ENCODE data around the gene ARL15. TPM values are rescaled to one million over a fixed set of nuclear protein-coding genes. Genes with fewer than 3 reads are reported as not detected.

The ARL15 gene
- total and polyA plus RNA-seq, 2 donors (not counting 1 experiment from before 2014, with no cell fraction given): 5.8 to 20.5 TPM

DNA sequence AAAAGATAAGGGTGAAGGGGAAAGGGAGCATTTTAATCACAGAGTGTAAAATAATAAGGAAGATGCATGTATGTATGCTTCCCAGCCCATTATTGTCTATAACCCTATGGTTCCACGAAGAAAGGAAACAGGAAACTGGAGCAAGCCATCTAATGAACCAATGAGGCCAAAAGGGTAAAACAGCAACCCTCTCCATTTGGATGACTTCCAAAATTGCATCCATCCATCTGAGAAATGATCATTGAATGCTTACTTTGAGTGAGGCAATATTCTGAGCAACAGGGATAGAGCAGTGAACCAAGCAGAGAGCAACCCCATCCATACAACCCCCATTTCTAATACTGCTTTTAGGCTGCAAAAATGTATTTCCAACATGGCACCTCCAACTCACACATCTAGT, 46.9 kb downstream of the ARL15 start:
- Histone ChIP-seq H4K20me1 (ENCODE audit: control insufficient read depth, insufficient read depth, low read length, poor library complexity, severe bottlenecking) (no peaks in the 10 kb centered on the region), H3K36me3 (replicated peaks in 1 of 2; ENCODE audit: control extremely low read depth in 1 of 2, control insufficient read depth in 1 of 2, extremely low read depth in 1 of 2, insufficient read depth in 2 of 2, low read length in 1 of 2) (no peaks in the 10 kb centered on the region), H3K9ac (ENCODE audit: low read length) (no peak overlapping the region), H3K4me1 (ENCODE audit: control insufficient read depth in 2 of 2, insufficient read depth in 2 of 2, low read length in 2 of 2) (no peaks in the 10 kb centered on the region), H3K27ac (ENCODE audit: low read length in 2 of 2) (no peak overlapping the region), H3K79me2 (ENCODE audit: control insufficient read depth, insufficient read depth, low read length) (peaks cover 35% of the 10 kb centered on the region), H3K27me3 (replicated peaks in 1 of 4; ENCODE audit: control extremely low read depth in 1 of 4, control insufficient read depth in 3 of 4, insufficient read depth in 4 of 4, low read length in 3 of 4) (no peaks in the 10 kb centered on the region), H3K4me2 (replicated peaks; ENCODE audit: low read depth, low read length, poor library complexity, severe bottlenecking) (no peak overlapping the region), H3K4me3 (ENCODE audit: control extremely low read depth in 1 of 5, extremely low read depth in 1 of 5, insufficient read depth in 1 of 5, low read depth in 2 of 5, low read length in 4 of 5) (no peak overlapping the region), H2AFZ (ENCODE audit: insufficient read depth, low read depth, low read length, poor library complexity, severe bottlenecking) (no peak overlapping the region), H3K9me3 (ENCODE audit: control extremely low read depth in 1 of 3, control insufficient read depth in 2 of 3, insufficient read depth in 1 of 3, low read length in 2 of 3) (no peaks in the 10 kb centered on the region)
- Mint-ChIP-seq H3K9me3 (ENCODE audit: insufficient read depth) (no peaks in the 10 kb centered on the region), H3K4me1 (peaks cover 14% of the 10 kb centered on the region), H3K4me3 (no peak overlapping the region), H3K27ac (no peak overlapping the region), H3K27me3 (no peaks in the 10 kb centered on the region)
- DNase-seq (no peak), ATAC-seq (ENCODE audit: low read depth) (no peak)
- TF ChIP-seq EZH2 (IDR thresholded peaks at IDR 0.05; ENCODE audit: borderline replicate concordance, insufficient read depth, low read depth, low read length, poor library complexity, severe bottlenecking): no peak
- TF ChIP-seq, protein P1, sequence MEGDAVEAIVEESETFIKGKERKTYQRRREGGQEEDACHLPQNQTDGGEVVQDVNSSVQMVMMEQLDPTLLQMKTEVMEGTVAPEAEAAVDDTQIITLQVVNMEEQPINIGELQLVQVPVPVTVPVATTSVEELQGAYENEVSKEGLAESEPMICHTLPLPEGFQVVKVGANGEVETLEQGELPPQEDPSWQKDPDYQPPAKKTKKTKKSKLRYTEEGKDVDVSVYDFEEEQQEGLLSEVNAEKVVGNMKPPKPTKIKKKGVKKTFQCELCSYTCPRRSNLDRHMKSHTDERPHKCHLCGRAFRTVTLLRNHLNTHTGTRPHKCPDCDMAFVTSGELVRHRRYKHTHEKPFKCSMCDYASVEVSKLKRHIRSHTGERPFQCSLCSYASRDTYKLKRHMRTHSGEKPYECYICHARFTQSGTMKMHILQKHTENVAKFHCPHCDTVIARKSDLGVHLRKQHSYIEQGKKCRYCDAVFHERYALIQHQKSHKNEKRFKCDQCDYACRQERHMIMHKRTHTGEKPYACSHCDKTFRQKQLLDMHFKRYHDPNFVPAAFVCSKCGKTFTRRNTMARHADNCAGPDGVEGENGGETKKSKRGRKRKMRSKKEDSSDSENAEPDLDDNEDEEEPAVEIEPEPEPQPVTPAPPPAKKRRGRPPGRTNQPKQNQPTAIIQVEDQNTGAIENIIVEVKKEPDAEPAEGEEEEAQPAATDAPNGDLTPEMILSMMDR (IDR thresholded peaks at IDR 0.05): no peak
- POLR2A ChIA-PET: no interaction called here
- WGBS (ENCODE audit: insufficient coverage): no CpG with 5 or more reads among the region's 1 CpG
- CTCF ChIA-PET: no interaction called here
- intact Hi-C loops (cut with micrococcal nuclease): no loop called here

DNA sequence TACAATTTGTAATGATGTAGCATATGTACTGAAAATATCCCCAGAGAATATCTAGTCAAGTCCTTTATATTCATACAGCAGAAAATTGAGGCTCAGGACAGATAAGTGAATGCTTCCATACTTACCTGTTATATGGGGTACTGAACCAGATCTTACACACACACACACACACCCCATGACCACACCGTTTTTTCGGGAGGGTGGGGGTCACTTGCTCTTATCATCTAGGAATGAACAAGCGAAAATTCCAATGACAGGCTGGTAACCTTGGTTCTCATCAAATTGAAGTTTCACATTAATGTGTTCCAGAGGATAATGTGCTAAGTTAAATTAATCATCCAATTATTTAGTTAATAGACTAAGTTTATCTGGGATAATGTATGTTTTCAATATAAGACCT, 48.8 kb downstream of the ARL15 start:
- H4K20me1 ChIP-seq (ENCODE audit: control insufficient read depth, insufficient read depth, low read length, poor library complexity, severe bottlenecking): peaks cover 5% of the 10 kb centered on the region
- no peaks in the 10 kb centered on the region for H3K9me3 ChIP-seq (ENCODE audit: control extremely low read depth in 1 of 3, control insufficient read depth in 2 of 3, insufficient read depth in 1 of 3, low read length in 2 of 3)
- Mint-ChIP-seq H3K4me3 (no peak overlapping the region), H3K27ac (no peak overlapping the region), H3K9me3 (ENCODE audit: insufficient read depth) (no peaks in the 10 kb centered on the region), H3K4me1 (peaks cover 27% of the 10 kb centered on the region), H3K27me3 (no peaks in the 10 kb centered on the region)
- no peak overlapping the region for H3K27ac ChIP-seq (ENCODE audit: low read length in 2 of 2)
- no peaks in the 10 kb centered on the region for H3K27me3 ChIP-seq (replicated peaks in 1 of 4; ENCODE audit: control extremely low read depth in 1 of 4, control insufficient read depth in 3 of 4, insufficient read depth in 4 of 4, low read length in 3 of 4)
- no peaks in the 10 kb centered on the region for H3K4me1 ChIP-seq (ENCODE audit: control insufficient read depth in 2 of 2, insufficient read depth in 2 of 2, low read length in 2 of 2)
- H3K9ac ChIP-seq (ENCODE audit: low read length): no peak overlapping the region
- ATAC-seq (ENCODE audit: low read depth) (no peak), DNase-seq (no peak)
- TF ChIP-seq, protein P1 (IDR thresholded peaks at IDR 0.05): no peak
- no peak for TF ChIP-seq EZH2 (IDR thresholded peaks at IDR 0.05; ENCODE audit: borderline replicate concordance, insufficient read depth, low read depth, low read length, poor library complexity, severe bottlenecking)
- no CpG with 5 or more reads among the region's 3 CpGs for WGBS (ENCODE audit: insufficient coverage)
- H3K4me3 ChIP-seq (ENCODE audit: control extremely low read depth in 1 of 5, extremely low read depth in 1 of 5, insufficient read depth in 1 of 5, low read depth in 2 of 5, low read length in 4 of 5): no peak overlapping the region
- peaks cover 36% of the 10 kb centered on the region for H3K79me2 ChIP-seq (ENCODE audit: control insufficient read depth, insufficient read depth, low read length)
- POLR2A ChIA-PET: no interaction called here
- no peak overlapping the region for H3K4me2 ChIP-seq (replicated peaks; ENCODE audit: low read depth, low read length, poor library complexity, severe bottlenecking)
- H2AFZ ChIP-seq (ENCODE audit: insufficient read depth, low read depth, low read length, poor library complexity, severe bottlenecking): no peak overlapping the region
- CTCF ChIA-PET: no interaction called here
- no peaks in the 10 kb centered on the region for H3K36me3 ChIP-seq (replicated peaks in 1 of 2; ENCODE audit: control extremely low read depth in 1 of 2, control insufficient read depth in 1 of 2, extremely low read depth in 1 of 2, insufficient read depth in 2 of 2, low read length in 1 of 2)
- intact Hi-C loops (cut with micrococcal nuclease): no loop called here

Measured in B cell (primary cell).